Brain microvascular endothelial cell (primary cell): ENCODE data around the gene IL16.

ENCODE experiments used
- DNase-seq: peaks from one replicate; pipeline ENCODE4 v3.0.0-alpha.2; 2020
- H3K27ac ChIP-seq: fragments of 250-450 bp; sonication (Bioruptor Pico); 2 replicates; pipeline ENCODE4 v1.5.1; 2020; ENCODE audit warnings: mild to moderate bottlenecking, moderate library complexity
- H3K27me3 ChIP-seq: fragments of 250-450 bp; sonication (Bioruptor Pico); replicated peaks from 2 replicates; pipeline ENCODE4 v1.5.1; 2020; ENCODE audit warnings: mild to moderate bottlenecking
- H3K36me3 ChIP-seq: fragments of 250-450 bp; sonication (Bioruptor Pico); replicated peaks from 2 replicates; pipeline ENCODE4 v1.5.1; 2020; ENCODE audit warnings: mild to moderate bottlenecking
- H3K4me3 ChIP-seq: 2 replicates; pipeline ENCODE4 v1.5.1; 2011; ENCODE audit warnings: low read depth, mild to moderate bottlenecking, control low read depth, low read length, moderate library complexity
- in situ Hi-C: cut with HindIII; loops from 2 replicates; pipeline ENCODE4 v1.10.0; 2017; ENCODE audit warnings: low sequenced_read_pairs, low pct_ligation_motif_present
- TF ChIP-seq, protein P1 (sequence below): IDR thresholded peaks from 2 replicates; pipeline ENCODE4 v1.5.1; 2011; ENCODE audit warnings: low read depth, mild to moderate bottlenecking, moderate library complexity, low read length, control low read depth, inconsistent platforms; ENCODE audit errors: missing control alignments

IL16 gene

DNA sequence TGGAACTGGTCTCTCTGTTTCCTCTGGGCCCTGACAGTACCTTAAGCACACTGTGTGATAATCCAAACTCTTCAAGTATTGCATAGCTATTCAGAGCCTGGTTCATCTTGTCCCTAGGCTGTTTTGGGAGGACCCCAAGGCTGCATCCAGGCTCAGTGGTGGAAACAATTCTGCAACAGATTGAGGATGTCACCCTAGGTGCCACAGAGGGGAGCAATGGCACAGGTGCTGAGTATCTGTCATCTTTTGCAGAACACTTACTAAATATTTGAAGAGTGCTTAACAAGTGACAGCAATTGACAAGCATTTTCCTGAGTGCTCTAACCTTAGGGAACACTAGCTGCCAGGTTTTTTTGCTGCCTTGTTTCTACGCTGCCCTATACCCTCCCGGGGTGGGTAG, 99.5 kb downstream of the IL16 start:
- in situ Hi-C loops = no loop called here
- H3K4me3 ChIP-seq = no peak overlapping the region
- no peak overlapping the region for H3K27ac ChIP-seq
- TF ChIP-seq, protein P1, sequence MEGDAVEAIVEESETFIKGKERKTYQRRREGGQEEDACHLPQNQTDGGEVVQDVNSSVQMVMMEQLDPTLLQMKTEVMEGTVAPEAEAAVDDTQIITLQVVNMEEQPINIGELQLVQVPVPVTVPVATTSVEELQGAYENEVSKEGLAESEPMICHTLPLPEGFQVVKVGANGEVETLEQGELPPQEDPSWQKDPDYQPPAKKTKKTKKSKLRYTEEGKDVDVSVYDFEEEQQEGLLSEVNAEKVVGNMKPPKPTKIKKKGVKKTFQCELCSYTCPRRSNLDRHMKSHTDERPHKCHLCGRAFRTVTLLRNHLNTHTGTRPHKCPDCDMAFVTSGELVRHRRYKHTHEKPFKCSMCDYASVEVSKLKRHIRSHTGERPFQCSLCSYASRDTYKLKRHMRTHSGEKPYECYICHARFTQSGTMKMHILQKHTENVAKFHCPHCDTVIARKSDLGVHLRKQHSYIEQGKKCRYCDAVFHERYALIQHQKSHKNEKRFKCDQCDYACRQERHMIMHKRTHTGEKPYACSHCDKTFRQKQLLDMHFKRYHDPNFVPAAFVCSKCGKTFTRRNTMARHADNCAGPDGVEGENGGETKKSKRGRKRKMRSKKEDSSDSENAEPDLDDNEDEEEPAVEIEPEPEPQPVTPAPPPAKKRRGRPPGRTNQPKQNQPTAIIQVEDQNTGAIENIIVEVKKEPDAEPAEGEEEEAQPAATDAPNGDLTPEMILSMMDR = no peak
- H3K36me3 ChIP-seq = no peaks in the 10 kb centered on the region
- DNase-seq = no peak
- H3K27me3 ChIP-seq = no peaks in the 10 kb centered on the region

DNA sequence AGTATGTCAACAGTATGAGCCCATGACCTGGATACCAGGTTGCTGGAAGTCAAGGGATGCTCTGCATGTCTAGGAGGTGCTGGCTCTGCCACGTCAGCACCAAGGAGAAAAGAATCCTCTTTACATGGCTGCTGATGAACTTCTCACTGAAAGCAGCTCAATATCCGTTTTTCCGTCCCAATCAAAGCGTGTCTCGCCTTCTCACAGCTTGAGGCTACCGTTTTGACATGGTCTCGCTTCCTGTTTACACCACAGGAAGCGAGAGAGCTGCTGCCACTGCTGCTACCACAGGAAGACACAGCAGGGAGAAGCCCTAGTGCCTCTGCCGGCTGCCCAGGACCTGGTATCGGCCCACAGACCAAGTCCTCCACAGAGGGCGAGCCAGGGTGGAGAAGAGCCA, 100.0 kb downstream of the IL16 start:
- Histone ChIP-seq H3K4me3 (no peak overlapping the region), H3K27ac (no peak overlapping the region), H3K36me3 (no peaks in the 10 kb centered on the region), H3K27me3 (no peaks in the 10 kb centered on the region)
- no peak for DNase-seq
- in situ Hi-C loops = no loop called here
- TF ChIP-seq, protein P1 = no peak

DNA sequence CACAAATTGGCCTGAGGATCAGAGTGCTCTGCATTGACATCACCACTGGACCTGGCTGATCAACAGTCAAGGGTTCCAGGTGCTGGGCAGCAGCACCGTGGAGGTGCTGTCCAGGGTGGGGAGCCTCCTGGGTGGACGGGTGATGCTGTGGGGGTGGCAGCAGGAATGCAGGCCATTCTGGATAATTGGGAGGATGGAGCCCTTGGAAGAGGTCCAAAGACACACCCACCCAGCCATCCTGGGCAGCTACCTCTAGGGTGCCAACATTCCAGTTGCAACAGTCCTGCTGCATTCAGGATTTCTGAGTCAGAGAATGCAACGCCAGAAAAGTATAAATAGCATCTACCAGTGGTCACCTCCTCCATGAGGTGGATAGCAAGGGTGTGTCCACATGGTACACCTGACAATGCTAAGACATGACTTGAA, 100.5 kb downstream of the IL16 start:
- in situ Hi-C loops = no loop called here
- H3K27ac ChIP-seq = no peak overlapping the region
- no peak for DNase-seq
- no peaks in the 10 kb centered on the region for H3K27me3 ChIP-seq
- TF ChIP-seq, protein P1 = no peak
- no peak overlapping the region for H3K4me3 ChIP-seq
- no peaks in the 10 kb centered on the region for H3K36me3 ChIP-seq

DNA sequence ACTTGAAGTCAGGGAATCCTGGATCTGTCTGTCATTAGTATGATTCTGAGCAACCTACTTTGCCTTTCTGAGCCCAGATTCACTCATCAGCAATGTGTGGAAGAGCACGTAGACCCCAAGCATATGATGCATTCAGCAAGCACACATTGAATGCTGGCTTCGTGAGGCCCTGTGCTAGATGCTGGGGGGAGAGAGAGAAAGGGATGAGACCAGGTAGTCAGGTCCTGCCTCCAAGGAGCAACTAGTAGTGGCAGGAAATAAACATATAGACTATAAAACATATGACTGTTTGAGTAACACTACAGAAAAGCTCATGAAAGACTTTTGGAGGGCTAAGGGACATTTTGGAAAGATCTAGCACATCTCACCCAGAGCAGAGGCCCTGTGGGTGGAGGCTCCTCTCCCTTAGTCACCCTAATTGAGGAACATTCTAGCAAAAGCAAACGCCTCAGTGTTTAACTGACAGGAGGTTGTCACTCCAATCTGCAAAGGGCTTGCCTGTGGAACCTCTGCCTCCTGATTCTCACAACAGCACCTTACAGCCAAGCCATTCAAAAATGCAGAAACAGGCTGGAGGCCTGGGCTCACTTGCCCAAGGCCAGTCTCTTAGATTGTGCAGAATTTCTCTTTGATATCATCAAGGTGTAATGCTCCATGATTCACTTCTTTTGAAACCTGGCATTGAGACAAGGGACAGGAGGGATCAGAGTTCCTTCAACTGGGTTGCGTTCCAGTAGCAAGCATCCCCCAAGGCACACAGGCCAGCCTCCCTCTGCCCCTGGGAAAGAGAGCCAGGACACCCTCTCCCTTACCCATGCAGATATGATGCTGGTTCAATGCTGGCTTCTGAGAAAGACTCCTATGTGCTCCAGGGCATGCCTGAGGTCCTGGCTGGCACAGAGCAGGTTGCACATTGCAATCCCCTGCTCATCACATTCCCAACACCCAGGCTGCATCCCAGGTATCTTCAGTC, 101.2 kb downstream of the IL16 start:
- Histone ChIP-seq H3K27me3 (no peaks in the 10 kb centered on the region), H3K4me3 (no peak overlapping the region), H3K27ac (no peak overlapping the region), H3K36me3 (no peaks in the 10 kb centered on the region)
- in situ Hi-C loops = no loop called here
- DNase-seq = no peak
- TF ChIP-seq, protein P1 = no peak

DNA sequence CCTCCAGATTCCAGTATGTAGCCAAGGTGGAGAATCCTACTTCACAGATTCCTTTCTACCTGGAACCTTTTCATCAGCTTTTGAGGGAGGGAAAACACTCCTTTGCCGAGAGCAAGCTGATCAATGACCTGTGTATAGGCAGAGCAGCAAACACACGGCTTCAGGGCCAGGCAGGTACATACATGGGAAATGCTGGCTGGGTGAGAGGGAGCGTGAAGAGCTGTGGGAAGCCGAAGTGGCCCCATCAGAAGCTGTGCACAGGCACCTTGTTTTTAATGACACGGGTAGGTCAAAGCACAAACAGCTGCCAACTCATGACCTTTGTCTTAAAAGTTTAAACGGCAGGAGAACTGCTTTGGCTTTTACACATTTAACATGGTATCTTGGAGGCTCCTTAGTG, 101.9 kb downstream of the IL16 start:
- H3K27me3 ChIP-seq = no peaks in the 10 kb centered on the region
- TF ChIP-seq, protein P1 = no peak
- no peak overlapping the region for H3K4me3 ChIP-seq
- no peaks in the 10 kb centered on the region for H3K36me3 ChIP-seq
- in situ Hi-C loops = no loop called here
- H3K27ac ChIP-seq = no peak overlapping the region
- DNase-seq = no peak
